GM12878 (cell line): Measurements from ENCODE around the gene PRKAG2. TPM values are rescaled to one million over a fixed set of nuclear protein-coding genes. Genes with fewer than 3 reads are reported as not detected.

Source experiments
- BCL11A ChIP-seq: IDR thresholded peaks from 2 replicates; pipeline ENCODE4 v1.6.1; 2011; ENCODE audit warnings: low read depth, low read length
- EGR1 ChIP-seq, 2 experiments: IDR thresholded peaks; 1 replicate in 1 of 2; 2 replicates in 1 of 2; pipeline ENCODE4 v1.6.1; 2011 to 2012; ENCODE audit warnings: low read depth in 2 of 2, low read length in 2 of 2, borderline replicate concordance in 1 of 2, mild to moderate bottlenecking in 1 of 2, moderate library complexity in 1 of 2
- IKZF1 ChIP-seq: fragments of 450-650 bp; conservative IDR thresholded peaks from 2 replicates; pipeline ENCODE4 v1.6.1; 2017; ENCODE audit warnings: antibody characterized with exemption, mild to moderate bottlenecking
- SMAD5 ChIP-seq: IDR thresholded peaks from 2 replicates; pipeline ENCODE4 v1.6.1; 2016; ENCODE audit warnings: antibody characterized with exemption, low read depth
- polyA plus RNA-seq, 11 experiments: library from polyadenylated mRNA; depleted of rRNA in 4 of 11; unstranded in 6 of 11; stranded (reverse) in 5 of 11; fragments of >200 nt; fragmentation: Nextera tagmentation in 4 of 11; fragmentation: Illumina TruSeq in 1 of 11; extraction: Ambion mirVana in 4 of 11; extraction: Trizol in 1 of 11; gene quantifications; 1 replicate in 1 of 11; 2 replicates in 10 of 11; pipeline versions ENCODE4 v1.2.1 to v1.2.3, GENCODE V29; 2011 to 2016; ENCODE audit warnings: inconsistent platforms in 2 of 11, missing spikeins in 2 of 11, low read depth in 1 of 11
- total RNA-seq, 4 experiments: library from RNA; depleted of rRNA in 3 of 4; stranded (reverse); fragments of >200 nt in 3 of 4; fragmentation: Illumina TruSeq in 1 of 4; extraction: Trizol in 1 of 4; gene quantifications; 2 replicates each; pipeline versions ENCODE4 v1.2.1 to v1.2.3, GENCODE V29; 2013 to 2021
- TF ChIP-seq, protein P1 (sequence below): fragments of 450-650 bp; IDR thresholded peaks from 2 replicates; pipeline ENCODE4 v1.6.1; 2016; ENCODE audit warnings: mild to moderate bottlenecking, moderate library complexity, borderline replicate concordance
- TF ChIP-seq, protein P2 (sequence below): fragments of 450-650 bp; IDR thresholded peaks from 2 replicates; pipeline ENCODE4 v1.6.1; 2018; ENCODE audit warnings: mild to moderate bottlenecking, low read depth, moderate library complexity; ENCODE audit not compliant: partially characterized antibody
- TF ChIP-seq, protein P3 (sequence below): fragments of 450-650 bp; IDR thresholded peaks from 2 replicates; pipeline ENCODE4 v1.6.1; 2017; ENCODE audit warnings: mild to moderate bottlenecking, moderate library complexity
- TF ChIP-seq, protein P4 (sequence below): fragments of 450-650 bp; IDR thresholded peaks from 2 replicates; pipeline ENCODE4 v1.6.1; 2014; ENCODE audit warnings: mild to moderate bottlenecking

Gene PRKAG2
- total and polyA plus RNA-seq, 10 of the 15 experiments (the other 5 are each of a cell fraction or from before 2014, with no cell fraction given), result 3.4 to 8.9 (median 6.8) TPM

DNA sequence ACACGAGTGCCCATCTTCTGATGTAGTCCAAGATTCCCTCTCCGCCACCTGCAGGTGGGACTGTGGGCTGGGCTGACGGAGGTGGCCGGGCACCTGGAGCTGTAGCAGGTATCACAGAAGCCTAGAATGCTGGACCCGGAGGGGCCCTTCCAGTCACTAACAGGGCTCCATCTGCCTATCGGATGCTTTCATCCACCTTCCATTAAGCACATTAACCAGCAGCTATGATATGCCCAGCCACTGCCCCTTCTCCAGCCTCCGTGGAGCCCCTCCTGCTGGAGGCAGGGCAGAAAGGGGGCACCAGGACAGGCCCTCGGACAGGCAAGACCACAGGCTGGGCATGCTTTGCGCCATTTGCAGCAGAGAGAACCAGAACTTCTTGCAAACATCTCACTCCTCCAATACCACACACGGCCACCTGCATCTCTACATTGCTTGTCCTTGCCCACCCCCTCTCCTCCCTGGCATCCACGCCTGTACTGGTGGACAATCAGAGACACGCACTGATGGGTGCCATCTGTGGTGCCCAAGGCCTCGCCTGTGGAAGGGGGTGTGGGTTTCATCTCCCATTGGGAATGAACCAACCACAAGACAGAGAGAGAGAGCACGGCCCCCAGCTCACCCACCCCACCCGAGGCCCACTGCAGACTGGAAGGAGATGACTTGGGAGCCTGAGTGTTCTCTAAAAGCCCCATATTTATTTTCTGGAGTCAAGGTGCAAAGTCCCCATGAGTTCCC lies 16.8 kb downstream of the PRKAG2 start (continued):
- TF ChIP-seq, protein P1, sequence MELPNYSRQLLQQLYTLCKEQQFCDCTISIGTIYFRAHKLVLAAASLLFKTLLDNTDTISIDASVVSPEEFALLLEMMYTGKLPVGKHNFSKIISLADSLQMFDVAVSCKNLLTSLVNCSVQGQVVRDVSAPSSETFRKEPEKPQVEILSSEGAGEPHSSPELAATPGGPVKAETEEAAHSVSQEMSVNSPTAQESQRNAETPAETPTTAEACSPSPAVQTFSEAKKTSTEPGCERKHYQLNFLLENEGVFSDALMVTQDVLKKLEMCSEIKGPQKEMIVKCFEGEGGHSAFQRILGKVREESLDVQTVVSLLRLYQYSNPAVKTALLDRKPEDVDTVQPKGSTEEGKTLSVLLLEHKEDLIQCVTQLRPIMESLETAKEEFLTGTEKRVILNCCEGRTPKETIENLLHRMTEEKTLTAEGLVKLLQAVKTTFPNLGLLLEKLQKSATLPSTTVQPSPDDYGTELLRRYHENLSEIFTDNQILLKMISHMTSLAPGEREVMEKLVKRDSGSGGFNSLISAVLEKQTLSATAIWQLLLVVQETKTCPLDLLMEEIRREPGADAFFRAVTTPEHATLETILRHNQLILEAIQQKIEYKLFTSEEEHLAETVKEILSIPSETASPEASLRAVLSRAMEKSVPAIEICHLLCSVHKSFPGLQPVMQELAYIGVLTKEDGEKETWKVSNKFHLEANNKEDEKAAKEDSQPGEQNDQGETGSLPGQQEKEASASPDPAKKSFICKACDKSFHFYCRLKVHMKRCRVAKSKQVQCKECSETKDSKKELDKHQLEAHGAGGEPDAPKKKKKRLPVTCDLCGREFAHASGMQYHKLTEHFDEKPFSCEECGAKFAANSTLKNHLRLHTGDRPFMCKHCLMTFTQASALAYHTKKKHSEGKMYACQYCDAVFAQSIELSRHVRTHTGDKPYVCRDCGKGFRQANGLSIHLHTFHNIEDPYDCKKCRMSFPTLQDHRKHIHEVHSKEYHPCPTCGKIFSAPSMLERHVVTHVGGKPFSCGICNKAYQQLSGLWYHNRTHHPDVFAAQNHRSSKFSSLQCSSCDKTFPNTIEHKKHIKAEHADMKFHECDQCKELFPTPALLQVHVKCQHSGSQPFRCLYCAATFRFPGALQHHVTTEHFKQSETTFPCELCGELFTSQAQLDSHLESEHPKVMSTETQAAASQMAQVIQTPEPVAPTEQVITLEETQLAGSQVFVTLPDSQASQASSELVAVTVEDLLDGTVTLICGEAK, result no peak
- TF ChIP-seq, protein P2, sequence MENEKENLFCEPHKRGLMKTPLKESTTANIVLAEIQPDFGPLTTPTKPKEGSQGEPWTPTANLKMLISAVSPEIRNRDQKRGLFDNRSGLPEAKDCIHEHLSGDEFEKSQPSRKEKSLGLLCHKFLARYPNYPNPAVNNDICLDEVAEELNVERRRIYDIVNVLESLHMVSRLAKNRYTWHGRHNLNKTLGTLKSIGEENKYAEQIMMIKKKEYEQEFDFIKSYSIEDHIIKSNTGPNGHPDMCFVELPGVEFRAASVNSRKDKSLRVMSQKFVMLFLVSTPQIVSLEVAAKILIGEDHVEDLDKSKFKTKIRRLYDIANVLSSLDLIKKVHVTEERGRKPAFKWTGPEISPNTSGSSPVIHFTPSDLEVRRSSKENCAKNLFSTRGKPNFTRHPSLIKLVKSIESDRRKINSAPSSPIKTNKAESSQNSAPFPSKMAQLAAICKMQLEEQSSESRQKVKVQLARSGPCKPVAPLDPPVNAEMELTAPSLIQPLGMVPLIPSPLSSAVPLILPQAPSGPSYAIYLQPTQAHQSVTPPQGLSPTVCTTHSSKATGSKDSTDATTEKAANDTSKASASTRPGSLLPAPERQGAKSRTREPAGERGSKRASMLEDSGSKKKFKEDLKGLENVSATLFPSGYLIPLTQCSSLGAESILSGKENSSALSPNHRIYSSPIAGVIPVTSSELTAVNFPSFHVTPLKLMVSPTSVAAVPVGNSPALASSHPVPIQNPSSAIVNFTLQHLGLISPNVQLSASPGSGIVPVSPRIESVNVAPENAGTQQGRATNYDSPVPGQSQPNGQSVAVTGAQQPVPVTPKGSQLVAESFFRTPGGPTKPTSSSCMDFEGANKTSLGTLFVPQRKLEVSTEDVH, result no peak
- TF ChIP-seq SMAD5, result no peak
- TF ChIP-seq, protein P3, sequence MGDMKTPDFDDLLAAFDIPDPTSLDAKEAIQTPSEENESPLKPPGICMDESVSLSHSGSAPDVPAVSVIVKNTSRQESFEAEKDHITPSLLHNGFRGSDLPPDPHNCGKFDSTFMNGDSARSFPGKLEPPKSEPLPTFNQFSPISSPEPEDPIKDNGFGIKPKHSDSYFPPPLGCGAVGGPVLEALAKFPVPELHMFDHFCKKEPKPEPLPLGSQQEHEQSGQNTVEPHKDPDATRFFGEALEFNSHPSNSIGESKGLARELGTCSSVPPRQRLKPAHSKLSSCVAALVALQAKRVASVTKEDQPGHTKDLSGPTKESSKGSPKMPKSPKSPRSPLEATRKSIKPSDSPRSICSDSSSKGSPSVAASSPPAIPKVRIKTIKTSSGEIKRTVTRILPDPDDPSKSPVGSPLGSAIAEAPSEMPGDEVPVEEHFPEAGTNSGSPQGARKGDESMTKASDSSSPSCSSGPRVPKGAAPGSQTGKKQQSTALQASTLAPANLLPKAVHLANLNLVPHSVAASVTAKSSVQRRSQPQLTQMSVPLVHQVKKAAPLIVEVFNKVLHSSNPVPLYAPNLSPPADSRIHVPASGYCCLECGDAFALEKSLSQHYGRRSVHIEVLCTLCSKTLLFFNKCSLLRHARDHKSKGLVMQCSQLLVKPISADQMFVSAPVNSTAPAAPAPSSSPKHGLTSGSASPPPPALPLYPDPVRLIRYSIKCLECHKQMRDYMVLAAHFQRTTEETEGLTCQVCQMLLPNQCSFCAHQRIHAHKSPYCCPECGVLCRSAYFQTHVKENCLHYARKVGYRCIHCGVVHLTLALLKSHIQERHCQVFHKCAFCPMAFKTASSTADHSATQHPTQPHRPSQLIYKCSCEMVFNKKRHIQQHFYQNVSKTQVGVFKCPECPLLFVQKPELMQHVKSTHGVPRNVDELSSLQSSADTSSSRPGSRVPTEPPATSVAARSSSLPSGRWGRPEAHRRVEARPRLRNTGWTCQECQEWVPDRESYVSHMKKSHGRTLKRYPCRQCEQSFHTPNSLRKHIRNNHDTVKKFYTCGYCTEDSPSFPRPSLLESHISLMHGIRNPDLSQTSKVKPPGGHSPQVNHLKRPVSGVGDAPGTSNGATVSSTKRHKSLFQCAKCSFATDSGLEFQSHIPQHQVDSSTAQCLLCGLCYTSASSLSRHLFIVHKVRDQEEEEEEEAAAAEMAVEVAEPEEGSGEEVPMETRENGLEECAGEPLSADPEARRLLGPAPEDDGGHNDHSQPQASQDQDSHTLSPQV, result no peak
- TF ChIP-seq, protein P4, sequence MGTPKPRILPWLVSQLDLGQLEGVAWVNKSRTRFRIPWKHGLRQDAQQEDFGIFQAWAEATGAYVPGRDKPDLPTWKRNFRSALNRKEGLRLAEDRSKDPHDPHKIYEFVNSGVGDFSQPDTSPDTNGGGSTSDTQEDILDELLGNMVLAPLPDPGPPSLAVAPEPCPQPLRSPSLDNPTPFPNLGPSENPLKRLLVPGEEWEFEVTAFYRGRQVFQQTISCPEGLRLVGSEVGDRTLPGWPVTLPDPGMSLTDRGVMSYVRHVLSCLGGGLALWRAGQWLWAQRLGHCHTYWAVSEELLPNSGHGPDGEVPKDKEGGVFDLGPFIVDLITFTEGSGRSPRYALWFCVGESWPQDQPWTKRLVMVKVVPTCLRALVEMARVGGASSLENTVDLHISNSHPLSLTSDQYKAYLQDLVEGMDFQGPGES, result no peak
- no peak for TF ChIP-seq IKZF1
- TF ChIP-seq EGR1 (IDR thresholded peaks at IDR 0.05; ENCODE audit: borderline replicate concordance in 1 of 2, low read depth in 2 of 2, low read length in 2 of 2), result no peak
- no peak for TF ChIP-seq BCL11A
